Ishikawa (cell line): Measurements from ENCODE around the gene CMSS1.

ENCODE experiments used
- CEBPB ChIP-seq: IDR thresholded peaks from 2 replicates; pipeline ENCODE4 v1.6.1; 2012
- CREB1 ChIP-seq: IDR thresholded peaks from 2 replicates; pipeline ENCODE4 v1.6.1; 2012; ENCODE audit warnings: low read depth
- EGR1 ChIP-seq: IDR thresholded peaks from 2 replicates; pipeline ENCODE4 v1.6.1; 2012
- EP300 ChIP-seq: IDR thresholded peaks from 2 replicates; pipeline ENCODE4 v1.6.1; 2012; ENCODE audit warnings: borderline replicate concordance
- FOXM1 ChIP-seq: IDR thresholded peaks from 2 replicates; pipeline ENCODE4 v1.6.1; 2012; ENCODE audit warnings: low read depth, borderline replicate concordance
- NFIC ChIP-seq: IDR thresholded peaks from 2 replicates; pipeline ENCODE4 v1.6.1; 2012
- RAD21 ChIP-seq: IDR thresholded peaks from 2 replicates; pipeline ENCODE4 v1.6.1; 2012; ENCODE audit warnings: low read depth
- TAF1 ChIP-seq: IDR thresholded peaks from 2 replicates; pipeline ENCODE4 v1.6.1; 2012; ENCODE audit warnings: low read depth, mild to moderate bottlenecking
- TCF12 ChIP-seq: IDR thresholded peaks from 2 replicates; pipeline ENCODE4 v1.6.1; 2012; ENCODE audit warnings: low read depth
- TEAD4 ChIP-seq: IDR thresholded peaks from 2 replicates; pipeline ENCODE4 v1.6.1; 2012
- YY1 ChIP-seq: IDR thresholded peaks from 2 replicates; pipeline ENCODE4 v1.6.1; 2012; ENCODE audit warnings: low read depth
- ZBTB7A ChIP-seq: IDR thresholded peaks from 2 replicates; pipeline ENCODE4 v1.6.1; 2012; ENCODE audit warnings: low read depth
- TF ChIP-seq, protein P1 (sequence below): IDR thresholded peaks from 2 replicates; pipeline ENCODE4 v1.6.1; 2012
- TF ChIP-seq, protein P2 (sequence below): IDR thresholded peaks from 2 replicates; pipeline ENCODE4 v1.6.1; 2012
- TF ChIP-seq, protein P3 (sequence below): IDR thresholded peaks from 2 replicates; pipeline ENCODE4 v1.6.1; 2012; ENCODE audit warnings: low read depth, mild to moderate bottlenecking

Gene CMSS1

DNA sequence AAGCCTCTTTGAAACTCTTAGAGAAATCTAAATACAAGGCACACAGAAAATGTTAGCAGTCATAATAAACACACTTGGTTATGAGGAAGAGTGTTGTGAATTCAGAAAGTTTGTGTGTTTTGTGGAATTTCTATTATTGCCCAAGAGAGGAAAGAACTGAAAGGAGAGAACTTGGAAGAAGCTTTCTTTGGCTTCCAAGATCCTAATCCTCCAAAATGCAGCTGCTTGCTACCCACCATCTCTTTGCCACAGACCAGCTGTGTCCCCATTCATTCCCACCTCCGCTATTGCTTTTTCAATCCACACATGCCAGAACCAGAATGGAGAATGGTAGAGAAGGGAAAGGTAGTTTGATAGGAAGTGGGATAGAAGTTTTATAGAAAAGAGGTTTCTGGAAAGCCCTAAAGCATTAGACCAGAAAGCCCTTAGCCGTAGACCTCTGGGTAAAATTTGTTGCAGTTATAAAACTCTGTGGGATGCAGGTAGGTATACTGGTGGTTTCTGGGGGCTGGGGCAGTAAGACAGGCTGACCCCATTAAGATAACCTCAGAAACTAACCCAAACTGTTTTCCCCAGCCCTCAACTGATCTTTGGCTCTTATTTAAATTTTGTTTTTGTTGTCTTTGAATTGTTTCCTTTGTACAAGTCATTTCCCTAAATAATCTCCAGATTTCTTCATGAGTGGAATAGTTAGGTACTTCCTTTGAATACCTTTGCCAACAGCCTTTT lies 188.2 kb downstream of the CMSS1 start:
- TF ChIP-seq ZBTB7A (no peak), CREB1 (no peak), EP300 (no peak), CEBPB (no peak), RAD21 (no peak)
- TF ChIP-seq, protein P1, sequence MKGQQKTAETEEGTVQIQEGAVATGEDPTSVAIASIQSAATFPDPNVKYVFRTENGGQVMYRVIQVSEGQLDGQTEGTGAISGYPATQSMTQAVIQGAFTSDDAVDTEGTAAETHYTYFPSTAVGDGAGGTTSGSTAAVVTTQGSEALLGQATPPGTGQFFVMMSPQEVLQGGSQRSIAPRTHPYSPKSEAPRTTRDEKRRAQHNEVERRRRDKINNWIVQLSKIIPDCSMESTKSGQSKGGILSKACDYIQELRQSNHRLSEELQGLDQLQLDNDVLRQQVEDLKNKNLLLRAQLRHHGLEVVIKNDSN: no peak

DNA sequence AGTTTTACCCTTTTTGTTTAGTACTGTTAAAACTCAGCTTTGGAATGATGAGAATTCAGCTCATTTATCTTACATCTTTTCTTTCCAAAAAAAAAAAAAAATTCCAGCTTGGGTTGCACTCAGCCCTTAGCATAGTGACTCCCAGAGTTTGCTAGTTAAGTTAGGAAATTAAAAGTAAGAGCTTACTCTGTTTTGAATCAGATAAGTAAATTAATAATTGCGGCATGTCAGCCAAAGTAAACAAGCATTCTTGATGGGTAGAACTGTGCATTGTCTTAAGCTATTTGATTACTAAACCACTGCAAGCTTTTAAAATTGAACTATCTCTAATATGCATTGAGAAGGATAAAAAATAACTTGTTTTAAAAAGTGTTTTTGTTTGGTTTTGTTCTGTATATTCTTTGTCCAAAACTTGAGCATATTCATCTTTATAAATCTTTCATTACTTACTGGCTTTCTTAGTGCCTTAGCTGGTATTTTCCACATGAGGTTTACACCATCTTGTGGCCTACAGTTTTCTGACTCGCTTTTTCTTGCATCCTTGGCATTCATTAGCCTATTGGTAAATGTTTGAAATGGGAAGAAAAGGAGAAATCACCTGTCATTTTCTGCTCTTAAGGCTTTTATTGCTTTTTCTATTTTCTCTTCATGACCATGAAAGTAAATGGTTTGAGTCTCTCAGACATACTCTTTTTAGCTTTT lies 189.1 kb downstream of the CMSS1 start:
- TF ChIP-seq, protein P2, sequence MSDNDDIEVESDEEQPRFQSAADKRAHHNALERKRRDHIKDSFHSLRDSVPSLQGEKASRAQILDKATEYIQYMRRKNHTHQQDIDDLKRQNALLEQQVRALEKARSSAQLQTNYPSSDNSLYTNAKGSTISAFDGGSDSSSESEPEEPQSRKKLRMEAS: no peak
- TF ChIP-seq ZBTB7A (no peak), EP300 (no peak), YY1 (no peak)

DNA sequence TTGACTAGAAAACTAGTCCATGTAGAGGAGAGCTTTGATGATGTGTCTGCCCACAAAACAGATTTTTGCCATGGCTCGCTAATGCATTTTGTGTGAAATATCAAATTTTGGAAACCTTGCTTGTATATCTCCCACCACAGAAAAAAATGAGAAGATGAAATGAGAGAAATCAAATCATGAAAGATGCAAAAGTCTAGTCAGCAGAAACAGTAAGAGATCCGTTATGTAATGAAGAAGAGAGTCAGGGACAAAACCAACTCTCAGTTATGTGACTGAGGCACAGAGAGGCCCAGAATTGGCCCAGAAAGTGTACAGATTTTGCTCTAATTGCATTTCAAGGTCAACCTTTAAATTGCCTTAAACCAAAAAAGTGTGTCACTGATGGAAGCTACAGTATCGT lies 189.7 kb downstream of the CMSS1 start:
- TF ChIP-seq, protein P3, sequence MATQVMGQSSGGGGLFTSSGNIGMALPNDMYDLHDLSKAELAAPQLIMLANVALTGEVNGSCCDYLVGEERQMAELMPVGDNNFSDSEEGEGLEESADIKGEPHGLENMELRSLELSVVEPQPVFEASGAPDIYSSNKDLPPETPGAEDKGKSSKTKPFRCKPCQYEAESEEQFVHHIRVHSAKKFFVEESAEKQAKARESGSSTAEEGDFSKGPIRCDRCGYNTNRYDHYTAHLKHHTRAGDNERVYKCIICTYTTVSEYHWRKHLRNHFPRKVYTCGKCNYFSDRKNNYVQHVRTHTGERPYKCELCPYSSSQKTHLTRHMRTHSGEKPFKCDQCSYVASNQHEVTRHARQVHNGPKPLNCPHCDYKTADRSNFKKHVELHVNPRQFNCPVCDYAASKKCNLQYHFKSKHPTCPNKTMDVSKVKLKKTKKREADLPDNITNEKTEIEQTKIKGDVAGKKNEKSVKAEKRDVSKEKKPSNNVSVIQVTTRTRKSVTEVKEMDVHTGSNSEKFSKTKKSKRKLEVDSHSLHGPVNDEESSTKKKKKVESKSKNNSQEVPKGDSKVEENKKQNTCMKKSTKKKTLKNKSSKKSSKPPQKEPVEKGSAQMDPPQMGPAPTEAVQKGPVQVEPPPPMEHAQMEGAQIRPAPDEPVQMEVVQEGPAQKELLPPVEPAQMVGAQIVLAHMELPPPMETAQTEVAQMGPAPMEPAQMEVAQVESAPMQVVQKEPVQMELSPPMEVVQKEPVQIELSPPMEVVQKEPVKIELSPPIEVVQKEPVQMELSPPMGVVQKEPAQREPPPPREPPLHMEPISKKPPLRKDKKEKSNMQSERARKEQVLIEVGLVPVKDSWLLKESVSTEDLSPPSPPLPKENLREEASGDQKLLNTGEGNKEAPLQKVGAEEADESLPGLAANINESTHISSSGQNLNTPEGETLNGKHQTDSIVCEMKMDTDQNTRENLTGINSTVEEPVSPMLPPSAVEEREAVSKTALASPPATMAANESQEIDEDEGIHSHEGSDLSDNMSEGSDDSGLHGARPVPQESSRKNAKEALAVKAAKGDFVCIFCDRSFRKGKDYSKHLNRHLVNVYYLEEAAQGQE: no peak
- TF ChIP-seq YY1 (no peak), TCF12 (no peak), ZBTB7A (no peak), CREB1 (no peak), EP300 (no peak)
- TF ChIP-seq, protein P2: no peak
- TF ChIP-seq, protein P1: no peak

DNA sequence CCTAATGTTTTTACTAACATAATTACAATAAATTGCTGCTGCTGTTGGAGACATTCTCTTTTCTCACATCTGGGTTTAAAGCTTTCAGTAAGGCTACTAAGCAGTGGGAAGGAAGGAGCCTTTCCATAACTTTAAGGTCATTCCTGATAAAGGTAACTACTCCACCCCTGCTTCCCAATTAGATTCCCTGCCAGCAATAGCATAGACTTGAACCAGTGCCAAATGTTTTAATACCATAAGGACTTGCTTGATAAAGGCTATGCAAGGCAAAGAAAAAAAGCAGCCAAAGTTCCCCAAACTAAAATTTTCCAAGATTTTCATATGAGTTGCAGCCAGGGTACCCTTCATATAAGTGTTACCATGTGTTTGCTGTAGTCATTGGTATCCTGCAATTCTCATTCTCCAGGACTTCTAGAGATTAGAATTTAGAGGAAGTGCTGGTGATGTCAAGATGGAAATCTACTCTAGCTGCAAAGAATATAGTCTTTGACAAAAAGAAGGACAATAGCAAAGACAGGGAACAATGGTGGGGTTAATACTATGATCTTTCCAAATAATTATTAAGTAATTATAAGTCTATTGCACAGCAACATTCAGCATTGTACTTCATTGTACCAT lies 190.5 kb downstream of the CMSS1 start:
- TF ChIP-seq, protein P2: no peak
- TF ChIP-seq TCF12: no peak
- TF ChIP-seq RAD21: no peak
- no peak for TF ChIP-seq EGR1
- no peak for TF ChIP-seq CREB1
- no peak for TF ChIP-seq CEBPB
- TF ChIP-seq, protein P3: no peak
- TF ChIP-seq FOXM1: no peak
- no peak for TF ChIP-seq TEAD4
- TF ChIP-seq YY1: no peak

DNA sequence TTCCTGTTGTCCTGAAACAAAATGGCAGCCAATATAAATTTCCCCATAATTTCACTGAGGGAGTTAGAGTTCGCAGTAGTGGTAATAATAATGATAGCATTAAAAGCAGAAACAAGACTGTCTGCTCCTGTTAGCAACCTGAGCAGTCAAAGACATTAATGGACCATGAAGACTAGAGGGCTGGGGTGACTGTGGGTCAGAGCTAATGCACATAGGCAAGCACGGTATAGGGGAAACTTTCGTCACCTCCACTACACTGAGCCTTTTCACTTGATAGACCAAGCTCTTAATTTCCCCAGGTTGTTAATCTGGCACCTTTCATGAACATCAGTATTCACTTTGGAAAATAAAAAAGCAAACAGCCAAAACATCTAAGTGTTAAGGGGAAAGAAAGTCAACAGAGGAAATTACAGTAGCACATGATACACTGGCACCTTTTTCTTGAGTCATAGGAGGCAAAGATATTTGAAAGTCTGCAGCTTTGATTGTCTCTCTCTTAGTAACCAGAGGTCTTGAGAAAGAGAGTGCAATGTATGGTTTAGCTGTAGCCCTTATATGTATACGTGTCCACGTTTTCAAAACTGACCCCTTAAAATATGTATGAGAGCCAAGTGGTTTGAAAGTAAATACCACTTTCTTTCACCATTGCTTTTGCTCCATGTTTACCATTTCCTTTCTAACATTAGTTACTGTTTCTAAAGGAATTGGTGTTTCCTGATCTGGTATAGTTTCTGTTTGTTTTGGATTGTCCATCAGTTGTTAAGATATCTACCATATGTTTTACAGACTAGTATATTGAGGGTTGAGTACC lies 191.8 kb downstream of the CMSS1 start:
- TF ChIP-seq, protein P2: no peak
- TF ChIP-seq EGR1: no peak
- TF ChIP-seq TCF12: no peak
- TF ChIP-seq ZBTB7A: no peak
- TF ChIP-seq NFIC: no peak
- TF ChIP-seq FOXM1: no peak
- no peak for TF ChIP-seq RAD21
- TF ChIP-seq, protein P3: no peak
- no peak for TF ChIP-seq TEAD4
- TF ChIP-seq EP300: no peak
- TF ChIP-seq TAF1: no peak
- TF ChIP-seq, protein P1: no peak
- TF ChIP-seq CREB1: no peak
- no peak for TF ChIP-seq YY1
- no peak for TF ChIP-seq CEBPB
